Fibroblast of skin of abdomen (primary cell): Measurements from ENCODE around the gene GBA3.

Experiments used
- DNase-seq: peaks from one replicate; pipeline ENCODE4 v3.0.0-alpha.2; 2013

Gene GBA3

GRCh38 chr4:22695917-22696316, 3.2 kb downstream of the GBA3 start:
- DNase-seq: no peak

GRCh38 chr4:22703912-22704311, 11.2 kb downstream of the GBA3 start:
- DNase-seq: no peak

GRCh38 chr4:22707390-22707789, 14.7 kb downstream of the GBA3 start:
- no peak for DNase-seq

GRCh38 chr4:22708961-22709360, 16.2 kb downstream of the GBA3 start:
- no peak for DNase-seq

- no peak for DNase-seq
Observed at GRCh38 chr4:22712105-22712504, 19.4 kb downstream of the GBA3 start.

- no peak for DNase-seq
Observed at GRCh38 chr4:22712529-22712928, 19.8 kb downstream of the GBA3 start.

GRCh38 chr4:22713841-22714240, 21.1 kb downstream of the GBA3 start:
- DNase-seq: no peak

- no peak for DNase-seq
Observed at GRCh38 chr4:22719218-22719617, 26.5 kb downstream of the GBA3 start.

GRCh38 chr4:22720091-22720490, 27.4 kb downstream of the GBA3 start:
- DNase-seq: peak; percentile 2

GRCh38 chr4:22721204-22721603, 28.5 kb downstream of the GBA3 start:
- no peak for DNase-seq

- no peak for DNase-seq
Observed at GRCh38 chr4:22730021-22730420, 37.3 kb downstream of the GBA3 start.

- no peak for DNase-seq
Observed at GRCh38 chr4:22733816-22734215, 41.1 kb downstream of the GBA3 start.

- DNase-seq: no peak
Observed at GRCh38 chr4:22736912-22737311, 44.2 kb downstream of the GBA3 start.

GRCh38 chr4:22739968-22740367, 47.2 kb downstream of the GBA3 start:
- DNase-seq: no peak

- no peak for DNase-seq
Observed at GRCh38 chr4:22741744-22742143, 49.0 kb downstream of the GBA3 start.

GRCh38 chr4:22743290-22743689, 50.6 kb downstream of the GBA3 start:
- DNase-seq: no peak

GRCh38 chr4:22744478-22745062, 51.8 kb downstream of the GBA3 start:
- DNase-seq: no peak

GRCh38 chr4:22745234-22745633, 52.5 kb downstream of the GBA3 start:
- DNase-seq: no peak

- DNase-seq: no peak
Observed at GRCh38 chr4:22754116-22754515, 61.4 kb downstream of the GBA3 start.

GRCh38 chr4:22762548-22762947, 69.8 kb downstream of the GBA3 start:
- no peak for DNase-seq

- no peak for DNase-seq
Observed at GRCh38 chr4:22764183-22764582, 71.4 kb downstream of the GBA3 start.

- DNase-seq: no peak
Observed at GRCh38 chr4:22766068-22766467, 73.3 kb downstream of the GBA3 start.

GRCh38 chr4:22778547-22779163, 85.9 kb downstream of the GBA3 start:
- DNase-seq: no peak

GRCh38 chr4:22780317-22780716, 87.6 kb downstream of the GBA3 start:
- DNase-seq: no peak

GRCh38 chr4:22780797-22781196, 88.1 kb downstream of the GBA3 start:
- no peak for DNase-seq
